WTC11 (cell line): ENCODE data around the gene SPRR1A. TPM values are rescaled to one million over a fixed set of nuclear protein-coding genes. Genes with fewer than 3 reads are reported as not detected.

Experiments
- ATAC-seq: fragments of 200-7000 bp; cut with Tn5 transposase; 2 replicates; pipeline ENCODE4 v1.10.0; 2021; ENCODE audit warnings: mild to moderate bottlenecking, moderate library complexity
- CTCF ChIA-PET: fragments of 300-600 bp; sonication (Branson Sonifier 250); formaldehyde crosslinking; loops from one replicate; lab custom pipeline; 2021; ENCODE audit warnings: antibody characterized with exemption; lab: Charles Lee
- POLR2A ChIA-PET: fragments of 350-600 bp; sonication (Branson Sonifier 250); formaldehyde crosslinking; loops from one replicate; lab custom pipeline; 2021; ENCODE audit warnings: antibody characterized with exemption; lab: Charles Lee
- DNase-seq: peaks from one replicate; pipeline ENCODE4 v3.0.0; 2021; ENCODE audit warnings: low spot score
- H3K27ac Mint-ChIP-seq: 2 replicates; pipeline ENCODE4 v1.8.0; 2021; ENCODE audit warnings: mixed read lengths
- H3K27me3 Mint-ChIP-seq: 2 replicates; pipeline ENCODE4 v1.8.0; 2021; ENCODE audit warnings: low read depth, mild to moderate bottlenecking, moderate library complexity, mixed read lengths
- H3K36me3 Mint-ChIP-seq: 2 replicates; pipeline ENCODE4 v1.8.0; 2021; ENCODE audit warnings: mixed read lengths
- H3K4me1 Mint-ChIP-seq: 2 replicates; pipeline ENCODE4 v1.8.0; 2022; ENCODE audit warnings: mixed read lengths
- H3K4me3 Mint-ChIP-seq: 2 replicates; pipeline ENCODE4 v1.8.0; 2021; ENCODE audit warnings: mild to moderate bottlenecking, moderate library complexity, mixed read lengths
- H3K9me3 Mint-ChIP-seq: 2 replicates; pipeline ENCODE4 v1.8.0; 2021; ENCODE audit warnings: mixed read lengths
- ELF4 ChIP-seq: sonication (generic); formaldehyde crosslinking; IDR thresholded peaks from 2 replicates; pipeline ENCODE4 v1.8.1; 2022; ENCODE audit warnings: low read depth, mild to moderate bottlenecking, moderate library complexity, missing genetic modification reagents
- FOXP1 ChIP-seq: sonication (generic); formaldehyde crosslinking; IDR thresholded peaks from 2 replicates; pipeline ENCODE4 v1.8.0; 2022; ENCODE audit warnings: missing genetic modification reagents, mild to moderate bottlenecking, moderate library complexity, borderline replicate concordance
- NFE2L1 ChIP-seq: sonication (generic); formaldehyde crosslinking; IDR thresholded peaks from 2 replicates; pipeline ENCODE4 v1.8.1; 2023; ENCODE audit warnings: missing genetic modification reagents
- NR2C2 ChIP-seq: sonication (generic); formaldehyde crosslinking; IDR thresholded peaks from 2 replicates; pipeline ENCODE4 v1.8.0; 2022; ENCODE audit warnings: mild to moderate bottlenecking, missing genetic modification reagents
- TCF7 ChIP-seq: sonication (generic); formaldehyde crosslinking; IDR thresholded peaks from 2 replicates; pipeline ENCODE4 v1.8.0; 2022; ENCODE audit warnings: mild to moderate bottlenecking, low read depth, missing genetic modification reagents, moderate library complexity
- TP53 ChIP-seq: sonication (generic); formaldehyde crosslinking; IDR thresholded peaks from 2 replicates; pipeline ENCODE4 v1.8.1; 2023; ENCODE audit warnings: mild to moderate bottlenecking, missing genetic modification reagents
- ZNF263 ChIP-seq: sonication (generic); formaldehyde crosslinking; IDR thresholded peaks from 2 replicates; pipeline ENCODE4 v1.8.1; 2022; ENCODE audit warnings: low read depth, mild to moderate bottlenecking, moderate library complexity, missing genetic modification reagents
- total RNA-seq: library from RNA; stranded (reverse); gene quantifications from 3 replicates; pipeline ENCODE4 v1.2.3, GENCODE V29; 2021
- TF ChIP-seq, protein P1 (sequence below): sonication (generic); formaldehyde crosslinking; IDR thresholded peaks from 2 replicates; pipeline ENCODE4 v1.8.1; 2022; ENCODE audit warnings: mild to moderate bottlenecking, missing genetic modification reagents, moderate library complexity, borderline replicate concordance
- TF ChIP-seq, protein P2 (sequence below): sonication (generic); formaldehyde crosslinking; IDR thresholded peaks from 2 replicates; pipeline ENCODE4 v1.8.0; 2022; ENCODE audit warnings: mild to moderate bottlenecking, missing genetic modification reagents
- TF ChIP-seq, protein P3 (sequence below): sonication (generic); formaldehyde crosslinking; IDR thresholded peaks from 2 replicates; pipeline ENCODE4 v1.8.0; 2023; ENCODE audit warnings: missing genetic modification reagents
- TF ChIP-seq, protein P4 (sequence below): sonication (generic); formaldehyde crosslinking; IDR thresholded peaks from 2 replicates; pipeline ENCODE4 v1.8.0; 2022; ENCODE audit warnings: mild to moderate bottlenecking, missing genetic modification reagents
- TF ChIP-seq, protein P5 (sequence below): fragments of 250-450 bp; sonication (Bioruptor Pico); conservative IDR thresholded peaks from 2 replicates; pipeline ENCODE4 v1.9.0; 2021; ENCODE audit warnings: mild to moderate bottlenecking
- TF ChIP-seq, protein P6 (sequence below): fragments of 250-450 bp; sonication (Bioruptor Pico); IDR thresholded peaks from 2 replicates; pipeline ENCODE4 v1.9.0; 2021; ENCODE audit warnings: moderate library complexity, mild to moderate bottlenecking, inconsistent platforms, borderline replicate concordance
- TF ChIP-seq, protein P7 (sequence below): sonication (generic); formaldehyde crosslinking; IDR thresholded peaks from 2 replicates; pipeline ENCODE4 v1.8.1; 2023; ENCODE audit warnings: mild to moderate bottlenecking, missing genetic modification reagents, moderate library complexity
- TF ChIP-seq, protein P8 (sequence below): sonication (generic); formaldehyde crosslinking; IDR thresholded peaks from 2 replicates; pipeline ENCODE4 v1.8.0; 2022; ENCODE audit warnings: mild to moderate bottlenecking, missing genetic modification reagents
- TF ChIP-seq, protein P9 (sequence below): sonication (generic); formaldehyde crosslinking; IDR thresholded peaks from 2 replicates; pipeline ENCODE4 v1.8.0; 2023; ENCODE audit warnings: mild to moderate bottlenecking, missing genetic modification reagents
- TF ChIP-seq, protein P10 (sequence below): sonication (generic); formaldehyde crosslinking; IDR thresholded peaks from 2 replicates; pipeline ENCODE4 v1.8.1; 2022; ENCODE audit warnings: missing genetic modification reagents, borderline replicate concordance

Gene SPRR1A
- total RNA-seq, 1 experiment from 2014 or later: not detected

DNA sequence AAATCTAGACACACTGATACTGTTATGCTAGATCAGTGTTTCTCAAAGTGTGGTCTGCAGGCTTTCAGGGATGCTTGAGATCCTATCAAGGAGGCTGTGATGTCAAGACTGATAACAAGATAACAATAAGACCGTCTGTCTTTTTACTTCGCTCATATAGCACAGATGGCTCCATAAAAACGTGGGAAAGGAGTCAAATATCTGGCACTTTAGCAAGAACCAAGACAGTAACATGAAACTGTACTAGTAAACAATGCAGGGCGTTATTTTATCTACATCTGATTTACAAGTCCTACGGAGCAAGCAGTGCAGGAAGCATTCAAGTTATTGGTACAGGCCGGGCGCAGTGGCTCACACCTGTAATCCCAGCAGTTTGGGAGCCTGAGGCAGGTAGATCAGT, 14.0 kb downstream of the SPRR1A start:
- Mint-ChIP-seq H3K27me3 (no peaks in the 10 kb centered on the region; the same call in 1 of the 2 replicates), H3K4me3 (no peak overlapping the region), H3K4me1 (peaks cover 12% of the 10 kb centered on the region), H3K36me3 (peaks cover 6% of the 10 kb centered on the region; the same call in 1 of the 2 replicates), H3K9me3 (peaks cover 20% of the 10 kb centered on the region), H3K27ac (no peak overlapping the region)
- CTCF ChIA-PET: no interaction called here
- TF ChIP-seq, protein P1, sequence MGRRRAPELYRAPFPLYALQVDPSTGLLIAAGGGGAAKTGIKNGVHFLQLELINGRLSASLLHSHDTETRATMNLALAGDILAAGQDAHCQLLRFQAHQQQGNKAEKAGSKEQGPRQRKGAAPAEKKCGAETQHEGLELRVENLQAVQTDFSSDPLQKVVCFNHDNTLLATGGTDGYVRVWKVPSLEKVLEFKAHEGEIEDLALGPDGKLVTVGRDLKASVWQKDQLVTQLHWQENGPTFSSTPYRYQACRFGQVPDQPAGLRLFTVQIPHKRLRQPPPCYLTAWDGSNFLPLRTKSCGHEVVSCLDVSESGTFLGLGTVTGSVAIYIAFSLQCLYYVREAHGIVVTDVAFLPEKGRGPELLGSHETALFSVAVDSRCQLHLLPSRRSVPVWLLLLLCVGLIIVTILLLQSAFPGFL (CRISPR knock-in tag): no peak
- TF ChIP-seq, protein P2, sequence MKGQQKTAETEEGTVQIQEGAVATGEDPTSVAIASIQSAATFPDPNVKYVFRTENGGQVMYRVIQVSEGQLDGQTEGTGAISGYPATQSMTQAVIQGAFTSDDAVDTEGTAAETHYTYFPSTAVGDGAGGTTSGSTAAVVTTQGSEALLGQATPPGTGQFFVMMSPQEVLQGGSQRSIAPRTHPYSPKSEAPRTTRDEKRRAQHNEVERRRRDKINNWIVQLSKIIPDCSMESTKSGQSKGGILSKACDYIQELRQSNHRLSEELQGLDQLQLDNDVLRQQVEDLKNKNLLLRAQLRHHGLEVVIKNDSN (CRISPR knock-in tag): no peak
- TF ChIP-seq FOXP1 (CRISPR knock-in tag): no peak
- TF ChIP-seq, protein P3, sequence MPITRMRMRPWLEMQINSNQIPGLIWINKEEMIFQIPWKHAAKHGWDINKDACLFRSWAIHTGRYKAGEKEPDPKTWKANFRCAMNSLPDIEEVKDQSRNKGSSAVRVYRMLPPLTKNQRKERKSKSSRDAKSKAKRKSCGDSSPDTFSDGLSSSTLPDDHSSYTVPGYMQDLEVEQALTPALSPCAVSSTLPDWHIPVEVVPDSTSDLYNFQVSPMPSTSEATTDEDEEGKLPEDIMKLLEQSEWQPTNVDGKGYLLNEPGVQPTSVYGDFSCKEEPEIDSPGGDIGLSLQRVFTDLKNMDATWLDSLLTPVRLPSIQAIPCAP (CRISPR knock-in tag): no peak
- TF ChIP-seq ZNF263 (CRISPR knock-in tag): no peak
- TF ChIP-seq, protein P4, sequence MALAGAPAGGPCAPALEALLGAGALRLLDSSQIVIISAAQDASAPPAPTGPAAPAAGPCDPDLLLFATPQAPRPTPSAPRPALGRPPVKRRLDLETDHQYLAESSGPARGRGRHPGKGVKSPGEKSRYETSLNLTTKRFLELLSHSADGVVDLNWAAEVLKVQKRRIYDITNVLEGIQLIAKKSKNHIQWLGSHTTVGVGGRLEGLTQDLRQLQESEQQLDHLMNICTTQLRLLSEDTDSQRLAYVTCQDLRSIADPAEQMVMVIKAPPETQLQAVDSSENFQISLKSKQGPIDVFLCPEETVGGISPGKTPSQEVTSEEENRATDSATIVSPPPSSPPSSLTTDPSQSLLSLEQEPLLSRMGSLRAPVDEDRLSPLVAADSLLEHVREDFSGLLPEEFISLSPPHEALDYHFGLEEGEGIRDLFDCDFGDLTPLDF: no peak
- no peak for TF ChIP-seq ELF4 (CRISPR knock-in tag)
- no peak for TF ChIP-seq TCF7 (CRISPR knock-in tag)
- TF ChIP-seq, protein P5, sequence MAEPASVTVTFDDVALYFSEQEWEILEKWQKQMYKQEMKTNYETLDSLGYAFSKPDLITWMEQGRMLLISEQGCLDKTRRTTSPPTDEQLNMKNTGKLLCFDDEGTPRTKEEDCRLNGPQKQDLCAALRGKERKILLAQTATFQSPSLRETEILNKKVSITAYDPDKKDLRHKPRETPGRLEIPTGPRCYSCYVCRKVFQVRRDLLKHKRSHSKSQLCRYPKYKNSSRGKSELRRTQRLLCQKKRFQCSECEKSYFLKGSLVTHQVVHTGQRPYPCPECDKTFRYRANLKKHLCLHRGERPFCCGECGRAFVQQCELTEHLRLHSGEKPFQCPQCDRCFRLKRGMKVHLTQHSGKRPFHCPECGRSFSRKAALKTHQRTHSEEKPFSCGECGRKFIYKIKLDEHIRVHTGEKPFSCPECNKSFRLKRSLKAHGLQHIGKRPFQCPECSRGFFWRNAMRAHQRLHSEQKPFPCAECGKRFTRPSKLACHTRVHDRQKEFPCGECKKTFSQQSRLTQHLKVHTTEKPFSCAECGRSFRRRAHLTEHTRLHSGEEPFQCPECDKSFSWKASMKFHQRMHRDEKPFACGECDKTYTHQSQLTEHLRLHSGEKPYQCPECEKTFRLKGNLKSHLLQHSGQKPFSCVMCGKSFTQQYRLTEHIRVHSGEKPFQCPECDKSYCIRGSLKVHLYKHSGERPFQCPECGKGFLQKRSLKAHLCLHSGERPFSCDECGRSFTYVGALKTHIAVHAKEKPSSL (CRISPR knock-in tag): no peak
- TF ChIP-seq, protein P6, sequence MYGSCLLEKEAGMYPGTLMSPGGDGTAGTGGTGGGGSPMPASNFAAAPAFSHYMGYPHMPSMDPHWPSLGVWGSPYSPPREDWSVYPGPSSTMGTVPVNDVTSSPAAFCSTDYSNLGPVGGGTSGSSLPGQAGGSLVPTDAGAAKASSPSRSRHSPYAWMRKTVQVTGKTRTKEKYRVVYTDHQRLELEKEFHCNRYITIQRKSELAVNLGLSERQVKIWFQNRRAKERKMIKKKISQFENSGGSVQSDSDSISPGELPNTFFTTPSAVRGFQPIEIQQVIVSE (CRISPR knock-in tag): no peak
- TF ChIP-seq TP53 (CRISPR knock-in tag): no peak
- TF ChIP-seq, protein P7, sequence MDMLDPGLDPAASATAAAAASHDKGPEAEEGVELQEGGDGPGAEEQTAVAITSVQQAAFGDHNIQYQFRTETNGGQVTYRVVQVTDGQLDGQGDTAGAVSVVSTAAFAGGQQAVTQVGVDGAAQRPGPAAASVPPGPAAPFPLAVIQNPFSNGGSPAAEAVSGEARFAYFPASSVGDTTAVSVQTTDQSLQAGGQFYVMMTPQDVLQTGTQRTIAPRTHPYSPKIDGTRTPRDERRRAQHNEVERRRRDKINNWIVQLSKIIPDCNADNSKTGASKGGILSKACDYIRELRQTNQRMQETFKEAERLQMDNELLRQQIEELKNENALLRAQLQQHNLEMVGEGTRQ: no peak
- TF ChIP-seq NR2C2: no peak
- TF ChIP-seq, protein P8, sequence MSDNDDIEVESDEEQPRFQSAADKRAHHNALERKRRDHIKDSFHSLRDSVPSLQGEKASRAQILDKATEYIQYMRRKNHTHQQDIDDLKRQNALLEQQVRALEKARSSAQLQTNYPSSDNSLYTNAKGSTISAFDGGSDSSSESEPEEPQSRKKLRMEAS: no peak
- POLR2A ChIA-PET: no interaction called here
- DNase-seq (no peak), ATAC-seq (no peak)

DNA sequence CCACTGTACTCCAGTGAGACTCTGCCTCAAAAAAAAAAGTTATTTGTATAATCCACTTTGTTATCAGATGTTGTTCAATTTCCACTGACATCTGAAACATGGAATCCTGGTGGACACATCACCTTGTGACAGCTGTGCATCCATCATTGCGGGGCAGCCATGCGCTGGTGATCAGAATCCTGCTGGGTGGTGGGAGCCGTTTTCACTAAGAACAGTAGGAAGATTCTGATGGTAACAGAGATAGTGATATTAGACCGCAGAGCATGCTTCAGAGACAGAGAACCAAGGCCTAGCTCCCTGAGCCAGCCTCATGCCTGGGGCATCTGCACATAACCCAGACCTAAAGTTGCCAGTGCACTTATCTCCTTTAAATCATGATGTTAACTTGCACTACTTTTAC, 14.6 kb downstream of the SPRR1A start:
- peaks cover 12% of the 10 kb centered on the region for H3K4me1 Mint-ChIP-seq
- H3K36me3 Mint-ChIP-seq: peaks cover 6% of the 10 kb centered on the region; the same call in 1 of the 2 replicates
- H3K27ac Mint-ChIP-seq: no peak overlapping the region
- ChIA-PET CTCF (no interaction called here), POLR2A (no interaction called here)
- no peak overlapping the region for H3K4me3 Mint-ChIP-seq
- TF ChIP-seq, protein P9, sequence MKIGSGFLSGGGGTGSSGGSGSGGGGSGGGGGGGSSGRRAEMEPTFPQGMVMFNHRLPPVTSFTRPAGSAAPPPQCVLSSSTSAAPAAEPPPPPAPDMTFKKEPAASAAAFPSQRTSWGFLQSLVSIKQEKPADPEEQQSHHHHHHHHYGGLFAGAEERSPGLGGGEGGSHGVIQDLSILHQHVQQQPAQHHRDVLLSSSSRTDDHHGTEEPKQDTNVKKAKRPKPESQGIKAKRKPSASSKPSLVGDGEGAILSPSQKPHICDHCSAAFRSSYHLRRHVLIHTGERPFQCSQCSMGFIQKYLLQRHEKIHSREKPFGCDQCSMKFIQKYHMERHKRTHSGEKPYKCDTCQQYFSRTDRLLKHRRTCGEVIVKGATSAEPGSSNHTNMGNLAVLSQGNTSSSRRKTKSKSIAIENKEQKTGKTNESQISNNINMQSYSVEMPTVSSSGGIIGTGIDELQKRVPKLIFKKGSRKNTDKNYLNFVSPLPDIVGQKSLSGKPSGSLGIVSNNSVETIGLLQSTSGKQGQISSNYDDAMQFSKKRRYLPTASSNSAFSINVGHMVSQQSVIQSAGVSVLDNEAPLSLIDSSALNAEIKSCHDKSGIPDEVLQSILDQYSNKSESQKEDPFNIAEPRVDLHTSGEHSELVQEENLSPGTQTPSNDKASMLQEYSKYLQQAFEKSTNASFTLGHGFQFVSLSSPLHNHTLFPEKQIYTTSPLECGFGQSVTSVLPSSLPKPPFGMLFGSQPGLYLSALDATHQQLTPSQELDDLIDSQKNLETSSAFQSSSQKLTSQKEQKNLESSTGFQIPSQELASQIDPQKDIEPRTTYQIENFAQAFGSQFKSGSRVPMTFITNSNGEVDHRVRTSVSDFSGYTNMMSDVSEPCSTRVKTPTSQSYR: no peak
- no peak for TF ChIP-seq NFE2L1
- TF ChIP-seq, protein P10, sequence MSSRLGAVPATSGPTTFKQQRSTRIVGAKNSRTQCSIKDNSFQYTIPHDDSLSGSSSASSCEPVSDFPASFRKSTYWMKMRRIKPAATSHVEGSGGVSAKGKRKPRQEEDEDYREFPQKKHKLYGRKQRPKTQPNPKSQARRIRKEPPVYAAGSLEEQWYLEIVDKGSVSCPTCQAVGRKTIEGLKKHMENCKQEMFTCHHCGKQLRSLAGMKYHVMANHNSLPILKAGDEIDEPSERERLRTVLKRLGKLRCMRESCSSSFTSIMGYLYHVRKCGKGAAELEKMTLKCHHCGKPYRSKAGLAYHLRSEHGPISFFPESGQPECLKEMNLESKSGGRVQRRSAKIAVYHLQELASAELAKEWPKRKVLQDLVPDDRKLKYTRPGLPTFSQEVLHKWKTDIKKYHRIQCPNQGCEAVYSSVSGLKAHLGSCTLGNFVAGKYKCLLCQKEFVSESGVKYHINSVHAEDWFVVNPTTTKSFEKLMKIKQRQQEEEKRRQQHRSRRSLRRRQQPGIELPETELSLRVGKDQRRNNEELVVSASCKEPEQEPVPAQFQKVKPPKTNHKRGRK: no peak
- no peaks in the 10 kb centered on the region; the same call in 1 of the 2 replicates for H3K27me3 Mint-ChIP-seq
- no peak for ATAC-seq
- H3K9me3 Mint-ChIP-seq: peaks cover 20% of the 10 kb centered on the region
- DNase-seq: no peak
